ENCODE measurements around the gene DNASE2.

The DNASE2 gene

GRCh38 chr19:12838886-12839756 lies 42.1 kb downstream of the DNASE2 start:
- TF ChIP-seq CTCF (IDR thresholded peaks at IDR 0.05; ENCODE audit: low read depth, low read length) = no peak
- DNase-seq (ENCODE audit: extremely low read depth, low read depth) = no peak

GRCh38 chr19:12838182-12838885 lies 42.9 kb downstream of the DNASE2 start, which contains the start of gene MAST1:
Gene MAST1, plus strand, starts transcription at chr19:12838515. Its CDS starts 58 bp downstream, at chr19:12838573.
- TF ChIP-seq CTCF (IDR thresholded peaks at IDR 0.05; ENCODE audit: low read depth, low read length) = peak; percentile 9
- no peak for DNase-seq (ENCODE audit: extremely low read depth, low read depth)

- DNase-seq (ENCODE audit: extremely low read depth, low read depth) = no peak
- no peak for TF ChIP-seq CTCF (IDR thresholded peaks at IDR 0.05; ENCODE audit: low read depth, low read length)
These were observed 44.0 kb downstream of the DNASE2 start for GRCh38 chr19:12837225-12837624.

- DNase-seq (ENCODE audit: extremely low read depth, low read depth) = no peak
- TF ChIP-seq CTCF (IDR thresholded peaks at IDR 0.05; ENCODE audit: low read depth, low read length) = no peak
These were observed 44.8 kb downstream of the DNASE2 start for GRCh38 chr19:12836529-12836863.

- DNase-seq (ENCODE audit: extremely low read depth, low read depth) = no peak
These were observed 46.1 kb downstream of the DNASE2 start for GRCh38 chr19:12834976-12835757.

GRCh38 chr19:12834566-12834943 lies 46.7 kb downstream of the DNASE2 start, which contains the start of gene RTBDN:
Gene RTBDN, minus strand, starts transcription at chr19:12834579. Its CDS starts 4,600 bp downstream, at chr19:12829979.
- no peak for DNase-seq (ENCODE audit: extremely low read depth, low read depth)
- TF ChIP-seq CTCF (IDR thresholded peaks at IDR 0.05; ENCODE audit: low read depth, low read length) = no peak

More at GRCh38 chr19:12834976-12835757, 46.1 kb downstream of the DNASE2 start:
- TF ChIP-seq CTCF (IDR thresholded peaks at IDR 0.05; ENCODE audit: low read depth, low read length) = no peak

Measured in AG09319 (cell line).